Stomach (tissue), 9 donors: ENCODE measurements around the gene SUDS3. TPM values are rescaled to one million over a fixed set of nuclear protein-coding genes. Genes with fewer than 3 reads are reported as not detected.

ENCODE experiments used
- DNase-seq, 2 donors: peaks; one replicate each; pipeline versions ENCODE4 v3.0.0 to v3.0.0-alpha.2; 2013 to 2019
- H3K27ac ChIP-seq, 5 donors: fragments of 200-600 bp in 4 of 5; sonication (generic) in 4 of 5; one replicate each; pipeline ENCODE4 v1.5.1; 2013 to 2019; ENCODE audit warnings: mild to moderate bottlenecking in 1 of 5, moderate library complexity in 1 of 5
- H3K27me3 ChIP-seq, 3 donors: fragments of 200-600 bp; sonication (generic); one replicate each; pipeline ENCODE4 v1.5.1; 2017 to 2019; ENCODE audit warnings: mixed run types in 1 of 3
- H3K36me3 ChIP-seq, 4 donors: fragments of 200-600 bp; sonication (generic); 1 replicate in 3 of 4; 2 replicates in 1 of 4; pipeline ENCODE4 v1.5.1; 2016 to 2019
- H3K4me1 ChIP-seq, 4 donors: fragments of 200-600 bp; sonication (generic); one replicate each; pipeline ENCODE4 v1.5.1; 2016 to 2019
- H3K4me3 ChIP-seq, 4 donors: fragments of 200-600 bp; sonication (generic) in 3 of 4; one replicate each; pipeline ENCODE4 v1.5.1; 2016 to 2019; ENCODE audit warnings: mild to moderate bottlenecking in 1 of 4
- H3K9me3 ChIP-seq, 4 donors: fragments of 200-600 bp; sonication (generic); one replicate each; pipeline ENCODE4 v1.5.1; 2016 to 2019
- CTCF ChIP-seq, 7 experiments: fragments of 450-650 bp in 4 of 7; fragments of 200-600 bp in 3 of 7; sonication (generic) in 3 of 7; IDR thresholded peaks; one replicate each; pipeline ENCODE4 v1.5.1; 2016 to 2019; ENCODE audit warnings: antibody characterized with exemption in 7 of 7, control low read depth in 2 of 7, mild to moderate bottlenecking in 1 of 7
- EP300 ChIP-seq: sonication (generic); formaldehyde crosslinking; IDR thresholded peaks from one replicate; pipeline ENCODE4 v1.6.1; 2017; ENCODE audit warnings: antibody characterized with exemption
- POLR2A ChIP-seq, 4 donors: fragments of 450-650 bp; IDR thresholded peaks; one replicate each; pipeline ENCODE4 v1.6.1; 2016; ENCODE audit warnings: antibody characterized with exemption in 4 of 4, control low read depth in 2 of 4, mild to moderate bottlenecking in 1 of 4, moderate library complexity in 1 of 4
- POLR2AphosphoS5 ChIP-seq, 3 donors: sonication (generic); formaldehyde crosslinking; IDR thresholded peaks; one replicate each; pipeline ENCODE4 v1.6.1; 2016; ENCODE audit warnings: antibody characterized with exemption in 3 of 3
- WGBS, 5 donors: extraction: QIAGEN DNeasy Blood & Tissue Kit in 3 of 5; methylation state at CpG; one replicate each; pipeline versions ENCODE4 v1.1.5 to v1.1.7; 2013 to 2018; 5-methylcytosine and 5-hydroxymethylcytosine counted together
- intact Hi-C: fragments of 100-400 bp; cut with DNase I; formaldehyde crosslinking; loops from one replicate; pipeline ENCODE4 v1.15.1; 2023; ENCODE audit warnings: low total_unique reads
- polyA plus RNA-seq, 3 donors: library from polyadenylated mRNA; stranded (reverse); fragments of 200-250 nt; gene quantifications; one replicate each; pipeline ENCODE4 v1.2.3, GENCODE V29; 2013
- total RNA-seq, 5 donors: library from RNA; depleted of rRNA; stranded (reverse); fragments of >200 nt; gene quantifications; one replicate each; pipeline versions ENCODE4 v1.1.0 to v1.2.3, GENCODE V29; 2014 to 2016
- donor health status: healthy with polysubstance abuse.
- donor health status: Bipolar disorder and iron deficiency.
- donor health status: healthy.

Gene SUDS3
- total and polyA plus RNA-seq, 8 donors = 10.8 to 122 (median 44.4) TPM

- Histone ChIP-seq H3K4me1 (peaks cover 0 to 17% (median 13%) of the 10 kb centered on the region in 4 donors), H3K36me3 (peaks cover 0 to 5% (median 0%) of the 10 kb centered on the region in 4 donors), H3K9me3 (no peaks in the 10 kb centered on the region), H3K27ac (no peak overlapping the region), H3K4me3 (no peak overlapping the region), H3K27me3 (no peaks in the 10 kb centered on the region)
- TF ChIP-seq CTCF (IDR thresholded peaks at IDR 0.05) (no peak), EP300 (no peak), POLR2A (IDR thresholded peaks at IDR 0.05) (no peak), POLR2AphosphoS5 (IDR thresholded peaks at IDR 0.05) (no peak)
- DNase-seq = no peak
- WGBS, 5 donors = 51 to 73% (median 59%) methylated on average over 4 of the region's 4 CpGs
- intact Hi-C loops = no loop called here
Observed at GRCh38 chr12:118425364-118425763, 49.0 kb downstream of the SUDS3 start.

- no peak overlapping the region for H3K4me3 ChIP-seq
- H3K36me3 ChIP-seq = peaks cover 0 to 5% (median 0%) of the 10 kb centered on the region in 4 donors
- peaks cover 0 to 17% (median 14%) of the 10 kb centered on the region in 4 donors for H3K4me1 ChIP-seq
- 80 to 90% (median 86%) methylated on average over 3 of the region's 3 CpGs for whole genome bisulfite sequencing, 5 donors
- H3K27me3 ChIP-seq = no peaks in the 10 kb centered on the region
- no peaks in the 10 kb centered on the region for H3K9me3 ChIP-seq
- DNase-seq = no peak
- no peak overlapping the region for H3K27ac ChIP-seq
- TF ChIP-seq POLR2A (IDR thresholded peaks at IDR 0.05) = no peak
- no peak for TF ChIP-seq POLR2AphosphoS5 (IDR thresholded peaks at IDR 0.05)
- no peak for TF ChIP-seq EP300
- no peak for TF ChIP-seq CTCF (IDR thresholded peaks at IDR 0.05)
- intact Hi-C loops = no loop called here
Observed at GRCh38 chr12:118427819-118428218, 51.5 kb downstream of the SUDS3 start.

GRCh38 chr12:118428643-118429042 lies 52.3 kb downstream of the SUDS3 start:
- intact Hi-C loops = no loop called here
- Histone ChIP-seq H3K27ac (peak overlapping the region in 1 of 5 donors; percentile 22), H3K9me3 (no peaks in the 10 kb centered on the region), H3K27me3 (no peaks in the 10 kb centered on the region), H3K36me3 (peaks cover 0 to 5% (median 0%) of the 10 kb centered on the region in 4 donors), H3K4me1 (peaks cover 0 to 23% (median 14%) of the 10 kb centered on the region in 4 donors), H3K4me3 (no peak overlapping the region)
- TF ChIP-seq POLR2A (IDR thresholded peaks at IDR 0.05) = no peak
- TF ChIP-seq POLR2AphosphoS5 (IDR thresholded peaks at IDR 0.05) = no peak
- no peak for TF ChIP-seq CTCF (IDR thresholded peaks at IDR 0.05)
- TF ChIP-seq EP300 = no peak
- no peak for DNase-seq
- WGBS, 5 donors = 50 to 87% (median 67%) methylated on average over 3 of the region's 3 CpGs

GRCh38 chr12:118429688-118430383 lies 53.5 kb downstream of the SUDS3 start:
- Histone ChIP-seq H3K4me3 (no peak overlapping the region), H3K9me3 (no peaks in the 10 kb centered on the region), H3K27me3 (no peaks in the 10 kb centered on the region), H3K36me3 (peaks cover 0 to 5% (median 0%) of the 10 kb centered on the region in 4 donors), H3K27ac (peak overlapping the region in 3 of 5 donors; percentile 1 to 46 (median 39)), H3K4me1 (peaks cover 0 to 23% (median 14%) of the 10 kb centered on the region in 4 donors)
- intact Hi-C loops = no loop called here
- peak; percentile 30 to 82 for DNase-seq
- WGBS, 5 donors = 40 to 63% (median 52%) methylated on average over 7 of the region's 7 CpGs
- TF ChIP-seq POLR2A (IDR thresholded peaks at IDR 0.05) = no peak
- peak in 1 of 3 donors; percentile 59 for TF ChIP-seq POLR2AphosphoS5 (IDR thresholded peaks at IDR 0.05)

GRCh38 chr12:118430516-118430915 lies 54.2 kb downstream of the SUDS3 start:
- no peaks in the 10 kb centered on the region for H3K27me3 ChIP-seq
- no peak overlapping the region for H3K4me3 ChIP-seq
- H3K36me3 ChIP-seq = peaks cover 0 to 5% (median 0%) of the 10 kb centered on the region in 4 donors
- intact Hi-C loops = no loop called here
- 78 to 90% (median 81%) methylated on average over 4 of the region's 4 CpGs for whole genome bisulfite sequencing, 5 donors
- TF ChIP-seq POLR2AphosphoS5 (IDR thresholded peaks at IDR 0.05) = no peak
- no peak for TF ChIP-seq POLR2A (IDR thresholded peaks at IDR 0.05)
- no peak for TF ChIP-seq CTCF (IDR thresholded peaks at IDR 0.05)
- TF ChIP-seq EP300 = no peak
- no peak for DNase-seq
- no peaks in the 10 kb centered on the region for H3K9me3 ChIP-seq
- H3K27ac ChIP-seq = no peak overlapping the region
- H3K4me1 ChIP-seq = peaks cover 0 to 23% (median 14%) of the 10 kb centered on the region in 4 donors
